HG03060 (cell line): ENCODE data around the gene CCDC187.

Source experiments
- ATAC-seq: cut with Tn5 transposase; IDR thresholded peaks from one replicate; pipeline ENCODE4 v1.9.1; 2021; ENCODE audit warnings: low read depth, moderate number of reproducible peaks; ENCODE audit not compliant: unreplicated experiment

Gene CCDC187

GRCh38 chr9:136340356-136341041 is 36.6 kb upstream of the CCDC187 start:
- ATAC-seq: no peak

GRCh38 chr9:136339958-136340310 is 36.0 kb upstream of the CCDC187 start:
- ATAC-seq: no peak

- ATAC-seq: no peak
Measured at GRCh38 chr9:136339173-136339957, 35.5 kb upstream of the CCDC187 start.

GRCh38 chr9:136338511-136338910 is 34.6 kb upstream of the CCDC187 start:
- ATAC-seq: no peak

- ATAC-seq: no peak
Measured at GRCh38 chr9:136337416-136338395, 33.8 kb upstream of the CCDC187 start.

GRCh38 chr9:136336881-136337280 is 33.0 kb upstream of the CCDC187 start:
- no peak for ATAC-seq

GRCh38 chr9:136336156-136336870 is 32.4 kb upstream of the CCDC187 start:
- ATAC-seq: no peak

GRCh38 chr9:136335296-136336155 is 31.6 kb upstream of the CCDC187 start:
- no peak for ATAC-seq

GRCh38 chr9:136334541-136334940 is 30.6 kb upstream of the CCDC187 start:
- ATAC-seq: no peak

- ATAC-seq: no peak
Measured at GRCh38 chr9:136333486-136333885, 29.6 kb upstream of the CCDC187 start.

GRCh38 chr9:136333045-136333444 is 29.2 kb upstream of the CCDC187 start:
- ATAC-seq: no peak

GRCh38 chr9:136332482-136332983 is 28.6 kb upstream of the CCDC187 start:
- ATAC-seq: no peak

GRCh38 chr9:136331556-136332481 is 27.9 kb upstream of the CCDC187 start:
- no peak for ATAC-seq

- no peak for ATAC-seq
Measured at GRCh38 chr9:136331030-136331429, 27.1 kb upstream of the CCDC187 start.

GRCh38 chr9:136330406-136330990 is 26.6 kb upstream of the CCDC187 start:
- ATAC-seq: no peak

GRCh38 chr9:136329636-136330405 is 25.9 kb upstream of the CCDC187 start:
- no peak for ATAC-seq

- no peak for ATAC-seq
Measured at GRCh38 chr9:136329211-136329627, 25.3 kb upstream of the CCDC187 start.
